H1 (cell line): ENCODE measurements around the gene ARHGAP28. TPM values are rescaled to one million over a fixed set of nuclear protein-coding genes. Genes with fewer than 3 reads are reported as not detected.

Source experiments
- CTCF ChIA-PET: fragments of 300-600 bp; sonication (Branson Sonifier 250); formaldehyde crosslinking; loops from one replicate; lab custom pipeline; 2021; ENCODE audit not compliant: partially characterized antibody; lab: Charles Lee
- POLR2A ChIA-PET: fragments of 300-600 bp; sonication (Branson Sonifier 250); formaldehyde crosslinking; loops from one replicate; lab custom pipeline; 2021; ENCODE audit warnings: inconsistent platforms; ENCODE audit not compliant: partially characterized antibody; lab: Charles Lee
- DNase-seq, 2 experiments: peaks; one replicate each; pipeline versions ENCODE4 v3.0.0 to v3.0.0-alpha.2; 2010 to 2022; ENCODE audit warnings: low spot score in 2 of 2, low read depth in 1 of 2, mixed read lengths in 1 of 2
- FAIRE-seq: peaks from 2 replicates; lab custom pipeline; 2011; peaks lifted over from hg19 to GRCh38; lab: Jason Lieb, UNC
- H2AFZ ChIP-seq: 2 replicates; pipeline ENCODE4 v1.8.1; 2012; ENCODE audit warnings: low read length, inconsistent platforms
- H2AK5ac ChIP-seq: 2 replicates; pipeline ENCODE4 v1.6.1; 2013; ENCODE audit warnings: low read depth, low read length
- H2BK120ac ChIP-seq: replicated peaks from 2 replicates; pipeline ENCODE3; 2013; ENCODE audit warnings: low read depth, low read length, inconsistent platforms
- H2BK12ac ChIP-seq: 2 replicates; pipeline ENCODE4 v1.6.1; 2013; ENCODE audit warnings: low read depth, low read length
- H2BK15ac ChIP-seq: 2 replicates; pipeline ENCODE4 v1.6.1; 2013; ENCODE audit warnings: low read length
- H2BK20ac ChIP-seq: 2 replicates; pipeline ENCODE4 v1.6.1; 2013; ENCODE audit warnings: low read length
- H2BK5ac ChIP-seq: 2 replicates; pipeline ENCODE4 v1.6.1; 2013; ENCODE audit warnings: low read depth, low read length
- H3K14ac ChIP-seq: 2 replicates; pipeline ENCODE4 v1.6.1; 2013; ENCODE audit warnings: inconsistent platforms; ENCODE audit not compliant: insufficient read length
- H3K18ac ChIP-seq: 2 replicates; pipeline ENCODE4 v1.6.1; 2013; ENCODE audit warnings: low read length; ENCODE audit errors: extremely low read depth
- H3K23ac ChIP-seq: 2 replicates; pipeline ENCODE4 v1.6.1; 2013; ENCODE audit warnings: inconsistent platforms; ENCODE audit not compliant: insufficient read length
- H3K23me2 ChIP-seq: 2 replicates; pipeline ENCODE4 v1.6.1; 2013; ENCODE audit warnings: low read depth, low read length
- H3K27ac ChIP-seq: 2 replicates; pipeline ENCODE4 v1.6.1; 2011; ENCODE audit warnings: low read depth, low read length, inconsistent platforms
- H3K27me3 ChIP-seq, 4 experiments: replicated peaks in 1 of 4; 1 replicate in 1 of 4; 2 replicates in 3 of 4; pipeline versions ENCODE4 v1.6.1 to v1.8.1; 2011 to 2013; ENCODE audit warnings: low read length in 3 of 4, mild to moderate bottlenecking in 3 of 4, inconsistent platforms in 2 of 4, mixed read lengths in 2 of 4, moderate library complexity in 1 of 4; ENCODE audit not compliant: control insufficient read depth in 3 of 4, insufficient read depth in 3 of 4; ENCODE audit errors: extremely low read depth in 1 of 4
- H3K36me3 ChIP-seq, 4 experiments: 2 replicates each; pipeline versions ENCODE4 v1.6.1 to v1.8.1; 2011 to 2013; ENCODE audit warnings: mild to moderate bottlenecking in 4 of 4, low read length in 3 of 4, moderate library complexity in 2 of 4, control low read depth in 1 of 4, inconsistent platforms in 1 of 4; ENCODE audit not compliant: insufficient read depth in 4 of 4, control insufficient read depth in 2 of 4
- H3K4ac ChIP-seq: replicated peaks from 2 replicates; pipeline ENCODE3; 2013; ENCODE audit warnings: low read length, low read depth, mixed read lengths, inconsistent platforms; ENCODE audit not compliant: insufficient read length
- H3K4me1 ChIP-seq, 4 experiments: replicated peaks in 1 of 4; 1 replicate in 1 of 4; 2 replicates in 3 of 4; pipeline versions ENCODE4 v1.6.1 to v1.8.1; 2011 to 2013; ENCODE audit warnings: low read length in 3 of 4, inconsistent platforms in 2 of 4, mixed read lengths in 1 of 4; ENCODE audit not compliant: insufficient read depth in 4 of 4, control insufficient read depth in 3 of 4
- H3K4me2 ChIP-seq, 2 experiments: 2 replicates each; pipeline versions ENCODE4 v1.6.1 to v1.8.1; 2011 to 2013; ENCODE audit warnings: low read depth in 2 of 2, low read length in 2 of 2, control low read depth in 1 of 2, inconsistent platforms in 1 of 2, mild to moderate bottlenecking in 1 of 2; ENCODE audit not compliant: insufficient read depth in 1 of 2
- H3K4me3 ChIP-seq, 4 experiments: fragments of 200-600, 300-600 bp in 1 of 4; sonication (generic), shearing (Covaris generic), sonication (Bioruptor Twin) in 1 of 4; 2 replicates each; pipeline versions ENCODE4 v1.5.1 to v1.8.1; 2011 to 2016; ENCODE audit warnings: low read length in 4 of 4, low read depth in 3 of 4, control low read depth in 2 of 4, inconsistent platforms in 2 of 4, mild to moderate bottlenecking in 2 of 4, mixed read lengths in 1 of 4, moderate library complexity in 1 of 4; ENCODE audit not compliant: insufficient read depth in 2 of 4; ENCODE audit errors: extremely low read depth in 1 of 4
- H3K56ac ChIP-seq: replicated peaks from 2 replicates; pipeline ENCODE3; 2013; ENCODE audit warnings: low read depth, mild to moderate bottlenecking, mixed read lengths, low read length, inconsistent platforms; ENCODE audit not compliant: insufficient read length
- H3K79me1 ChIP-seq: 2 replicates; pipeline ENCODE4 v1.6.1; 2013; ENCODE audit warnings: low read depth, low read length, control low read depth
- H3K79me2 ChIP-seq, 2 experiments: 2 replicates each; pipeline versions ENCODE4 v1.6.1 to v1.8.1; 2012 to 2013; ENCODE audit warnings: low read length in 2 of 2, mild to moderate bottlenecking in 2 of 2, inconsistent platforms in 1 of 2; ENCODE audit not compliant: insufficient read depth in 2 of 2, control insufficient read depth in 1 of 2
- H3K9ac ChIP-seq, 4 experiments: replicated peaks in 1 of 4; 1 replicate in 1 of 4; 2 replicates in 3 of 4; pipeline versions ENCODE4 v1.6.1 to v1.8.1; 2011 to 2013; ENCODE audit warnings: low read depth in 3 of 4, low read length in 3 of 4, control low read depth in 2 of 4, mild to moderate bottlenecking in 2 of 4, moderate library complexity in 2 of 4, inconsistent platforms in 1 of 4; ENCODE audit errors: extremely low read depth in 1 of 4
- H3K9me3 ChIP-seq, 2 experiments: 2 replicates each; pipeline versions ENCODE4 v1.6.1 to v1.8.1; 2012 to 2013; ENCODE audit warnings: mild to moderate bottlenecking in 2 of 2, moderate library complexity in 2 of 2, control low read depth in 1 of 2, inconsistent platforms in 1 of 2, low read depth in 1 of 2, low read length in 1 of 2, mixed read lengths in 1 of 2; ENCODE audit not compliant: insufficient read depth in 2 of 2
- H4K20me1 ChIP-seq, 2 experiments: replicated peaks in 1 of 2; 2 replicates each; pipeline versions ENCODE3 to v1.8.1; 2011 to 2013; ENCODE audit warnings: inconsistent platforms in 2 of 2, low read length in 2 of 2, mild to moderate bottlenecking in 1 of 2; ENCODE audit not compliant: insufficient read depth in 2 of 2, control insufficient read depth in 1 of 2
- H4K5ac ChIP-seq: 2 replicates; pipeline ENCODE4 v1.6.1; 2013; ENCODE audit warnings: low read length, low read depth, mixed read lengths, inconsistent platforms; ENCODE audit not compliant: insufficient read length
- H4K8ac ChIP-seq: 2 replicates; pipeline ENCODE4 v1.8.0; 2013; ENCODE audit warnings: mild to moderate bottlenecking, moderate library complexity, low read length, inconsistent platforms; ENCODE audit not compliant: insufficient read depth; ENCODE audit errors: extremely low read depth
- H4K91ac ChIP-seq: replicated peaks from 2 replicates; pipeline ENCODE3; 2013; ENCODE audit warnings: low read length, mixed read lengths, inconsistent platforms; ENCODE audit not compliant: insufficient read length
- KDM1A ChIP-seq: fragments of 200-600, 300-600 bp; sonication (generic); IDR thresholded peaks from 2 replicates; pipeline ENCODE4 v1.7.1; 2016; ENCODE audit warnings: mild to moderate bottlenecking, low read length, borderline replicate concordance
- TEAD4 ChIP-seq: IDR thresholded peaks from 2 replicates; pipeline ENCODE4 v1.6.1; 2012; ENCODE audit warnings: low read depth, low read length, inconsistent platforms, mixed read lengths
- WGBS, 2 experiments: shearing (Covaris generic) in 1 of 2; methylation state at CpG; one replicate each; pipeline versions ENCODE4 v1.1.6 to v1.1.7; 2013 to 2015; ENCODE audit warnings: low lambda C conversion rate in 2 of 2, mixed read lengths in 2 of 2, inconsistent platforms in 1 of 2, low coverage in 1 of 2, missing lambda C conversion rate in 1 of 2; ENCODE audit not compliant: insufficient replicate concordance in 2 of 2, insufficient coverage in 1 of 2, insufficient read length in 1 of 2; ENCODE audit errors: extremely low coverage in 1 of 2, missing lambda C conversion rate in 1 of 2; 5-methylcytosine and 5-hydroxymethylcytosine counted together
- polyA plus RNA-seq, 7 experiments: library from polyadenylated mRNA; depleted of rRNA in 3 of 7; stranded (reverse) in 5 of 7; unstranded in 2 of 7; fragments of >200 nt in 5 of 7; fragments of 200-250 nt in 2 of 7; gene quantifications; 1 replicate in 5 of 7; 2 replicates in 1 of 7; 4 replicates in 1 of 7; pipeline versions ENCODE4 v1.2.1 to v1.2.3, GENCODE V29; 2011 to 2013; ENCODE audit warnings: missing spikeins in 2 of 7, mixed read lengths in 2 of 7
- total RNA-seq: library from RNA; stranded (reverse); fragmentation: NEBNext Ultra II Directional; extraction: Animal tissue kit (Norgen Biotek cat#: 25700); gene quantifications from 2 replicates; pipeline ENCODE4 v1.2.1, GENCODE V29; 2021

Gene ARHGAP28
- total and polyA plus RNA-seq, 2 of the 8 experiments (the other 6 are each of a cell fraction or from before 2014, with no cell fraction given) = 2.9 to 14.4 TPM

GRCh38 chr18:6960124-6960523, 230.6 kb downstream of the ARHGAP28 start:
- H3K27ac ChIP-seq = no peak overlapping the region

More at GRCh38 chr18:6960124-6960523, 230.6 kb downstream of the ARHGAP28 start:
- Histone ChIP-seq H4K8ac (no peak overlapping the region), H4K20me1 (peaks cover 2% of the 10 kb centered on the region in 2 experiments), H3K56ac (no peak overlapping the region), H3K4ac (no peak overlapping the region), H3K23ac (no peak overlapping the region), H4K5ac (no peak overlapping the region), H2BK5ac (no peak overlapping the region), H3K4me3 (no peak overlapping the region), H3K27me3 (no peaks in the 10 kb centered on the region), H2AFZ (no peak overlapping the region), H3K4me1 (no peaks in the 10 kb centered on the region), H4K91ac (no peak overlapping the region), H3K14ac (no peak overlapping the region), H3K79me1 (no peaks in the 10 kb centered on the region), H2BK120ac (no peak overlapping the region), H2AK5ac (no peak overlapping the region), H2BK12ac (no peak overlapping the region), H3K36me3 (peaks cover 9 to 51% (median 38%) of the 10 kb centered on the region in 4 experiments), H2BK15ac (no peak overlapping the region), H3K9me3 (0 out of 4 replicates have a peak, but pooled peaks cover 0 to 10% of the 10 kb centered on the region in 2 experiments), H2BK20ac (no peak overlapping the region), H3K79me2 (no peaks in the 10 kb centered on the region), H3K23me2 (no peaks in the 10 kb centered on the region), H3K18ac (no peak overlapping the region), H3K9ac (no peak overlapping the region), H3K4me2 (no peak overlapping the region)
- TF ChIP-seq KDM1A (peak; percentile 55; the same call in 1 of the 2 replicates), TEAD4 (no peak)
- FAIRE-seq (no peak), DNase-seq (no peak)
- ChIA-PET POLR2A (no interaction called here), CTCF (no interaction called here)
- 83% methylated on average over 1 of the region's 1 CpG; no CpG with 5 or more reads in 1 of the 2 experiments for WGBS, 2 experiments
